Measurements from ENCODE around the gene GNAL. TPM values are rescaled to one million over a fixed set of nuclear protein-coding genes. Genes with fewer than 3 reads are reported as not detected.

The GNAL gene
- total RNA-seq, 1 experiment from 2014 or later = 0.61 TPM

GRCh38 chr18:11767329-11767728 lies 78.3 kb downstream of the GNAL start:
- CTCF ChIA-PET = interaction anchor here (0.5 to 1.0 kb wide), 4 partner anchors 8 to 1955 kb away, joined by 3 to 4 read pairs (median 3); no protein-coding TSS in a partner anchor
- TF ChIP-seq, protein P1, sequence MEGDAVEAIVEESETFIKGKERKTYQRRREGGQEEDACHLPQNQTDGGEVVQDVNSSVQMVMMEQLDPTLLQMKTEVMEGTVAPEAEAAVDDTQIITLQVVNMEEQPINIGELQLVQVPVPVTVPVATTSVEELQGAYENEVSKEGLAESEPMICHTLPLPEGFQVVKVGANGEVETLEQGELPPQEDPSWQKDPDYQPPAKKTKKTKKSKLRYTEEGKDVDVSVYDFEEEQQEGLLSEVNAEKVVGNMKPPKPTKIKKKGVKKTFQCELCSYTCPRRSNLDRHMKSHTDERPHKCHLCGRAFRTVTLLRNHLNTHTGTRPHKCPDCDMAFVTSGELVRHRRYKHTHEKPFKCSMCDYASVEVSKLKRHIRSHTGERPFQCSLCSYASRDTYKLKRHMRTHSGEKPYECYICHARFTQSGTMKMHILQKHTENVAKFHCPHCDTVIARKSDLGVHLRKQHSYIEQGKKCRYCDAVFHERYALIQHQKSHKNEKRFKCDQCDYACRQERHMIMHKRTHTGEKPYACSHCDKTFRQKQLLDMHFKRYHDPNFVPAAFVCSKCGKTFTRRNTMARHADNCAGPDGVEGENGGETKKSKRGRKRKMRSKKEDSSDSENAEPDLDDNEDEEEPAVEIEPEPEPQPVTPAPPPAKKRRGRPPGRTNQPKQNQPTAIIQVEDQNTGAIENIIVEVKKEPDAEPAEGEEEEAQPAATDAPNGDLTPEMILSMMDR (IDR thresholded peaks at IDR 0.05; ENCODE audit: unreplicated experiment) = no peak
- Mint-ChIP-seq H3K4me1 (ENCODE audit: low read depth, unreplicated experiment) (peaks cover 9% of the 10 kb centered on the region), H3K4me3 (ENCODE audit: low read depth, unreplicated experiment) (no peak overlapping the region), H3K36me3 (ENCODE audit: insufficient read depth, unreplicated experiment) (no peaks in the 10 kb centered on the region), H3K27me3 (ENCODE audit: unreplicated experiment) (peaks cover 22% of the 10 kb centered on the region), H3K9me3 (ENCODE audit: low read depth, unreplicated experiment) (no peaks in the 10 kb centered on the region), H3K27ac (ENCODE audit: unreplicated experiment) (no peak overlapping the region)
- BruUV-seq (replicated peaks) = no TSS peak
- intact Hi-C loops (cut with micrococcal nuclease; ENCODE audit: unreplicated experiment) = no loop called here
- no peak for DNase-seq

DNA sequence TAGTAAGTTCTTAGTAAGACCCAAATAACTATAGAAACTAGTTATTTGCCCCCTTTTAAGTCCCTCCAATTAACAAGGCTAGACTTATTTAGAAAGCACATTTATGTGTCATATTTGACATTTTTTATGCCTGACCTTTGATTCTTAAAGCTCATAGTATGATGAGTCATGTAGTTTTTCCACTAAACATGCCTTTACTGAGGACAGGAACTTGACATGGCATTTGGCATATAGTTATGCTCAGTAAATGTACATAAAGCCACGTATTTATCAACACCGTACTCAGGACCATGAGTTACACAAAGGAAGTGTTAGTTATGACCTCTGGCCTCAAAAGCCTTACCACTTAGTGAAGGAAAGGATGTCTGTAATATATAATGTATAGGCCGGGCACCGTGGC lies 78.9 kb downstream of the GNAL start:
- peaks cover 28% of the 10 kb centered on the region for H3K27me3 Mint-ChIP-seq (ENCODE audit: unreplicated experiment)
- peaks cover 9% of the 10 kb centered on the region for H3K4me1 Mint-ChIP-seq (ENCODE audit: low read depth, unreplicated experiment)
- no peak for DNase-seq
- no peak overlapping the region for H3K27ac Mint-ChIP-seq (ENCODE audit: unreplicated experiment)
- BruUV-seq (replicated peaks) = no TSS peak
- CTCF ChIA-PET = interaction anchor here (0.5 to 1.0 kb wide), 4 partner anchors 9 to 1955 kb away, joined by 3 to 4 read pairs (median 3); no protein-coding TSS in a partner anchor
- TF ChIP-seq, protein P1 (IDR thresholded peaks at IDR 0.05; ENCODE audit: unreplicated experiment) = no peak
- no peak overlapping the region for H3K4me3 Mint-ChIP-seq (ENCODE audit: low read depth, unreplicated experiment)
- no peaks in the 10 kb centered on the region for H3K36me3 Mint-ChIP-seq (ENCODE audit: insufficient read depth, unreplicated experiment)
- H3K9me3 Mint-ChIP-seq (ENCODE audit: low read depth, unreplicated experiment) = no peaks in the 10 kb centered on the region
- intact Hi-C loops (cut with micrococcal nuclease; ENCODE audit: unreplicated experiment) = no loop called here

DNA sequence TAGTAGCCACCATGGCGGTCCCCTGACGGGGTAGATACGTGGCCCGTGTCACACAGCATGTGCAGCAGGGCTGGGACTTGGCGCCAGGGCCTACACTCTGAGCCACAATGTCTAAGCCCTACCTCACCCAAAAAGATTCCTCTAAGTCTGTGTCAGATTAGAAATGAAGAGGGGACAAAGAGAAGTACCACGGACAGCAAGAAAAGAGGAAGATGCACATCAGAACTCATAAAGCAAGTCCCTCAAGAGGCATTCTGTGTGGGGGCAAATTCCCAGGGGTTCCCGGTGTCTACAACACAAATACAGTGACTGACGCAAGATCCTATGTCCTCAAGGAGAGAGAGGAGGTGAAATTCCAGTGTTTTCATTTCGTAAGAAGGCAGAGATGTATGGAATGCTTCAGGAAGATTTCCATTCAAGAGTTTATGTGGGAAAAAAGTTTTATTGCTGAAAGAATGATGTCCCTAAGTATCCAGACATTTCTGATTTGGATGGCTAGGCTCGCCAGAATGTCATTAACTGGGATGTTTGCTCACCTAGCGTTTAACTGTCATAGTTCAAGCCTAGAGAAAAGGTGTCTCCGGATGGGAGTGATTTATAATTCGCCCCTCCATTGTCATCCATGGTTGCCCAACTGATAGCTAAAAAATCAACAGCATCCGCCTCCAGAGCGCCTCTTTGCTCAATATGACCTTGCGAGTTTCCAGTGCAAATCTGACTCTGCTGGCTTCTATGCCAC lies 86.5 kb downstream of the GNAL start:
- no peak overlapping the region for H3K27ac Mint-ChIP-seq (ENCODE audit: unreplicated experiment)

GRCh38 chr18:11780042-11780441 lies 91.0 kb downstream of the GNAL start:
- intact Hi-C loops (cut with micrococcal nuclease; ENCODE audit: unreplicated experiment) = no loop called here
- Mint-ChIP-seq H3K27ac (ENCODE audit: unreplicated experiment) (no peak overlapping the region), H3K4me1 (ENCODE audit: low read depth, unreplicated experiment) (no peaks in the 10 kb centered on the region), H3K36me3 (ENCODE audit: insufficient read depth, unreplicated experiment) (no peaks in the 10 kb centered on the region), H3K27me3 (ENCODE audit: unreplicated experiment) (peaks cover 82% of the 10 kb centered on the region), H3K4me3 (ENCODE audit: low read depth, unreplicated experiment) (no peak overlapping the region), H3K9me3 (ENCODE audit: low read depth, unreplicated experiment) (no peaks in the 10 kb centered on the region)
- CTCF ChIA-PET = no interaction called here
- no TSS peak for BruUV-seq (replicated peaks)
- no peak for DNase-seq
- TF ChIP-seq, protein P1 (IDR thresholded peaks at IDR 0.05; ENCODE audit: unreplicated experiment) = no peak

More for the DNA sequence above, 86.5 kb downstream of the GNAL start:
- CTCF ChIA-PET = no interaction called here
- Mint-ChIP-seq H3K27me3 (ENCODE audit: unreplicated experiment) (peaks cover 68% of the 10 kb centered on the region), H3K4me3 (ENCODE audit: low read depth, unreplicated experiment) (no peak overlapping the region), H3K4me1 (ENCODE audit: low read depth, unreplicated experiment) (no peaks in the 10 kb centered on the region), H3K9me3 (ENCODE audit: low read depth, unreplicated experiment) (no peaks in the 10 kb centered on the region), H3K36me3 (ENCODE audit: insufficient read depth, unreplicated experiment) (no peaks in the 10 kb centered on the region)
- intact Hi-C loops (cut with micrococcal nuclease; ENCODE audit: unreplicated experiment) = no loop called here
- no TSS peak for BruUV-seq (replicated peaks)
- DNase-seq = no peak
- TF ChIP-seq, protein P1 (IDR thresholded peaks at IDR 0.05; ENCODE audit: unreplicated experiment) = no peak
